ENCODE data around the gene CYSRT1.

CYSRT1 gene

GRCh38 chr9:137275203-137275587 is 50.2 kb downstream of the CYSRT1 start:
- DNase-seq, result no peak
